ENCODE measurements around the gene NUP210.

- TF ChIP-seq EZH2 (IDR thresholded peaks at IDR 0.05), result no peak
- no peak for TF ChIP-seq POLR2AphosphoS5 (IDR thresholded peaks at IDR 0.05; ENCODE audit: borderline replicate concordance, low read depth, low read length)
These were observed 5.6 kb upstream of the NUP210 start for GRCh38 chr3:13425689-13426088.

All from SK-N-MC (cell line).